ENCODE measurements around the gene CAMKMT. TPM values are rescaled to one million over a fixed set of nuclear protein-coding genes. Genes with fewer than 3 reads are reported as not detected.

CAMKMT gene
- total and polyA plus RNA-seq, 9 of the 15 experiments (the other 6 are each of a cell fraction or from before 2014, with no cell fraction given): 1.6 to 15.3 (median 7.4) TPM

DNA sequence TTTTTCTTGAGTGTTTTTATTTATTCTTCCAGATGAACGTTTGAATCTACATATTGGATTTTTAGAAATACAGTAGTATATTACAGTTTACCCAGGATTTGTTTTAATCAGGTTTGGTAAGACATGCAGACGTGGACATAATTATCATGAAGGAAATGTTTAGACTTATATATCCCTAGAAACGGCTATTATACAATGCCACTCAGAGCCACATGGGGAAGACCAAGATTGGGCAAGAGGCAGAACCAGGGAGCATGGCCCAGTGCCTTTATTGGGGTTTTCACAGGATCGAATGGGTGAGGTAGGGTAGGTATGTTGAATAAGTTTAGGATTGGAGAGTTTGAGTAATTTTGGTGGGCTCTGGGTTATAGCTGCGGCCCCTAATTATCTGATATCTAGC, 212.2 kb downstream of the CAMKMT start:
- Histone ChIP-seq H3K27ac (ENCODE audit: extremely low read depth, low read depth, low read length) (no peak overlapping the region), H2AFZ (ENCODE audit: low read depth, low read length) (no peak overlapping the region), H3K9me1 (ENCODE audit: control insufficient read depth, insufficient read depth, low read length) (no peaks in the 10 kb centered on the region), H3K27me3 (ENCODE audit: control insufficient read depth in 2 of 2, insufficient read depth in 2 of 2, low read length in 2 of 2) (no peaks in the 10 kb centered on the region), H3K4me3 (no peak overlapping the region), H3K9ac (ENCODE audit: insufficient read depth in 1 of 2, low read depth in 2 of 2, low read length in 2 of 2) (no peak overlapping the region), H3K36me3 (ENCODE audit: control insufficient read depth, insufficient read depth, low read length) (no peaks in the 10 kb centered on the region), H3K4me1 (replicated peaks in 1 of 2; ENCODE audit: control insufficient read depth in 2 of 2, insufficient read depth in 2 of 2, low read length in 2 of 2) (no peaks in the 10 kb centered on the region), H3K9me3 (replicated peaks; ENCODE audit: control insufficient read depth, insufficient read depth, low read depth, low read length) (no peaks in the 10 kb centered on the region), H3K4me2 (ENCODE audit: insufficient read depth, low read length) (no peak overlapping the region), H4K20me1 (replicated peaks; ENCODE audit: control insufficient read depth, insufficient read depth, low read length) (no peaks in the 10 kb centered on the region), H3K79me2 (ENCODE audit: control insufficient read depth, insufficient read depth, low read length) (no peaks in the 10 kb centered on the region)
- FAIRE-seq: no peak
- BruUV-seq (replicated peaks): no TSS peak
- TF ChIP-seq SNIP1 (IDR thresholded peaks at IDR 0.05; ENCODE audit: low read depth) (no peak), SLC30A9 (CRISPR knock-in tag; IDR thresholded peaks at IDR 0.05) (no peak), KAT8 (IDR thresholded peaks at IDR 0.05; ENCODE audit: low read depth) (no peak), PRPF4 (IDR thresholded peaks at IDR 0.05; ENCODE audit: insufficient read depth, low read depth, low read length, poor library complexity, severe bottlenecking) (no peak), KLF6 (CRISPR knock-in tag; IDR thresholded peaks at IDR 0.05; ENCODE audit: borderline replicate concordance) (no peak), ZNF232 (CRISPR knock-in tag; IDR thresholded peaks at IDR 0.05) (no peak), ZC3H11A (IDR thresholded peaks at IDR 0.05; ENCODE audit: low read depth, low read length) (no peak), MBD1 (CRISPR knock-in tag; IDR thresholded peaks at IDR 0.05) (no peak), IRF2 (CRISPR knock-in tag; IDR thresholded peaks at IDR 0.05) (no peak), ZNF133 (CRISPR knock-in tag; IDR thresholded peaks at IDR 0.05) (no peak), ZNF175 (CRISPR knock-in tag; IDR thresholded peaks at IDR 0.05; ENCODE audit: low read depth) (no peak)
- POLR2A ChIA-PET: interaction anchor here (0.6 kb wide), 1 partner anchor 21 kb away, joined by 3 read pairs; no protein-coding TSS in a partner anchor
- intact Hi-C loops (cut with micrococcal nuclease) (no loop called here), in situ Hi-C loops (cut with MboI) (no loop called here)
- 8% methylated on average over 5 of the region's 5 CpGs for WGBS (ENCODE audit: insufficient coverage, low coverage, missing lambda C conversion rate)
- DNase-seq (ENCODE audit: extremely low read depth in 1 of 4, low spot score in 3 of 4): no peak
- CTCF ChIA-PET (ENCODE audit: low intra/inter-chr PET ratio): no interaction called here
- no peak for ATAC-seq
